Neural progenitor cell (in vitro differentiated cells): ENCODE data around the gene LAYN. TPM values are rescaled to one million over a fixed set of nuclear protein-coding genes. Genes with fewer than 3 reads are reported as not detected.

Source experiments
- DNase-seq: peaks from one replicate; pipeline ENCODE4 v3.0.0-alpha.2; 2016; ENCODE audit warnings: low spot score
- H2AFZ ChIP-seq: fragments of 200-600 bp; sonication (generic); replicated peaks from 2 replicates; pipeline ENCODE4 v1.6.1; 2016; ENCODE audit warnings: antibody characterized with exemption
- H3F3A ChIP-seq: fragments of 200-600 bp; sonication (generic); 2 replicates; pipeline ENCODE4 v1.6.1; 2016; ENCODE audit warnings: antibody characterized with exemption, low read depth
- H3K27ac ChIP-seq: fragments of 200-600 bp; sonication (generic); 2 replicates; pipeline ENCODE4 v1.5.1; 2016; ENCODE audit warnings: mild to moderate bottlenecking
- H3K27me3 ChIP-seq: fragments of 200-600 bp; sonication (generic); 2 replicates; pipeline ENCODE4 v1.6.1; 2016; ENCODE audit warnings: mild to moderate bottlenecking, moderate library complexity
- H3K36me3 ChIP-seq: fragments of 200-600 bp; sonication (generic); 2 replicates; pipeline ENCODE4 v1.5.1; 2016
- H3K4me1 ChIP-seq: fragments of 200-600 bp; sonication (generic); 2 replicates; pipeline ENCODE4 v1.6.1; 2016; ENCODE audit warnings: mixed run types
- H3K4me2 ChIP-seq: fragments of 200-600 bp; sonication (generic); 2 replicates; pipeline ENCODE4 v1.6.1; 2016
- H3K4me3 ChIP-seq: fragments of 200-600 bp; sonication (generic); 2 replicates; pipeline ENCODE4 v1.5.1; 2016
- H3K79me2 ChIP-seq: fragments of 200-600 bp; sonication (generic); 2 replicates; pipeline ENCODE4 v1.6.1; 2016; ENCODE audit warnings: low read depth
- H3K9ac ChIP-seq: fragments of 200-600 bp; sonication (generic); 2 replicates; pipeline ENCODE4 v1.6.1; 2016
- H3K9me3 ChIP-seq: fragments of 200-600 bp; sonication (generic); 2 replicates; pipeline ENCODE4 v1.5.1; 2016; ENCODE audit warnings: low read depth
- H4K20me1 ChIP-seq: fragments of 200-600 bp; sonication (generic); 2 replicates; pipeline ENCODE4 v1.6.1; 2016; ENCODE audit warnings: low read depth
- H3K27ac Mint-ChIP-seq: 3 replicates; pipeline ENCODE4 v1.8.0; 2021; ENCODE audit warnings: mixed read lengths
- H3K27me3 Mint-ChIP-seq: 2 replicates; pipeline ENCODE4 v1.8.0; 2022; ENCODE audit warnings: low read depth, mild to moderate bottlenecking, inconsistent platforms, moderate library complexity, mixed read lengths; ENCODE audit not compliant: insufficient read depth
- H3K36me3 Mint-ChIP-seq: 3 replicates; pipeline ENCODE4 v1.8.0; 2021; ENCODE audit warnings: mixed read lengths
- H3K4me1 Mint-ChIP-seq: 3 replicates; pipeline ENCODE4 v1.8.0; 2021; ENCODE audit warnings: mixed read lengths
- H3K4me3 Mint-ChIP-seq: 3 replicates; pipeline ENCODE4 v1.8.0; 2021; ENCODE audit warnings: mild to moderate bottlenecking, moderate library complexity, mixed read lengths
- H3K9me3 Mint-ChIP-seq: 3 replicates; pipeline ENCODE4 v1.8.0; 2020; ENCODE audit warnings: mixed read lengths
- EZH2 ChIP-seq: fragments of 200-600 bp; sonication (generic); IDR thresholded peaks from 2 replicates; pipeline ENCODE4 v1.6.1; 2017; ENCODE audit warnings: antibody characterized with exemption, mild to moderate bottlenecking, moderate library complexity
- EZH2phosphoT487 ChIP-seq: fragments of 200-600 bp; sonication (generic); IDR thresholded peaks from 2 replicates; pipeline ENCODE4 v1.6.1; 2017; ENCODE audit warnings: antibody characterized with exemption
- total RNA-seq: library from RNA; depleted of rRNA; stranded (reverse); fragments of >200 nt; gene quantifications from 2 replicates; pipeline ENCODE4 v1.2.3, GENCODE V29; 2015; ENCODE audit warnings: low replicate concordance
- TF ChIP-seq, protein P1 (sequence below): fragments of 200-600 bp; sonication (generic); IDR thresholded peaks from 2 replicates; pipeline ENCODE4 v1.5.1; 2017; ENCODE audit warnings: antibody characterized with exemption, mild to moderate bottlenecking

The LAYN gene
- 0.26 and 0.37 TPM in 2 replicates for total RNA-seq

DNA sequence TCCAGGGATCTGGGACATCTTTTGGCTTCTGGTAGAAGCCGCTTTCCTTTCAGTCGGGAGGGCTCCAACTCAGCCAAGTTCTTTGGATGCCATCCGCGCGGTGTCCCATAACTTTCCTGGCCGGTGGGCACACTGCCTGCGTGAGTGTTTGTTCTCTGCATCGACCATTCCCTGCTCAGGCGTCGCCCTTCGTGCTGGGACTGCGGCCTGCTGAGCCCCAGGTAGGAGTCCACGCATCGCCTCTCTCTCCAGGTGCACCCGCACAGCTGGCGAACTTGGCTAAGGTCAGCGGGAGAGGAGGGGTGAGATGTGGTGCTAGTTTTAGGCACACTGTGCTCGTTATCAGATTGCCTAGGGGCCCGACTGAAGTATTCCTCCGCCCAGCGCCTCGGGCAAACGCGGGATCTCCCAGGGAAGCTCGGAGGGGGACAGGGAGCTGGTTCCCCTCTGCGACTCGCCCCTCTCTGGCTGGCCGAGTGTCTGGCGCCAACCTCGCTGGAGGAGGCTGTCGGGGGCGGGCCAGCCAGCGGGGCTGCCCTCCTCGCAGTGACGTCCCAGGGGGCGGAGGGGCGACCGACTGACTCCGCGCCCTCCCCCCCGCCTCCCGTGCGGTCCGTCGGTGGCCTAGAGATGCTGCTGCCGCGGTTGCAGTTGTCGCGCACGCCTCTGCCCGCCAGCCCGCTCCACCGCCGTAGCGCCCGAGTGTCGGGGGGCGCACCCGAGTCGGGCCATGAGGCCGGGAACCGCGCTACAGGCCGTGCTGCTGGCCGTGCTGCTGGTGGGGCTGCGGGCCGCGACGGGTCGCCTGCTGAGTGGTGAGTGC, at the start of gene LAYN:
LAYN (plus strand) TSS at position 607 of the 823 bp plus-strand sequence; CDS start at position 731, 124 bp downstream.
- peaks cover 6% of the 10 kb centered on the region for H3F3A ChIP-seq
- H2AFZ ChIP-seq: peak within 1 kb of the TSS; percentile 81
- peaks cover 91% of the 10 kb centered on the region for H3K27me3 ChIP-seq
- H3K9me3 ChIP-seq: no peaks in the 10 kb centered on the region
- H3K79me2 ChIP-seq: no peaks in the 10 kb centered on the region
- peak within 1 kb of the TSS; percentile 84 for H3K4me2 ChIP-seq
- no peaks in the 10 kb centered on the region for H3K36me3 ChIP-seq
- DNase-seq: peak; percentile 72
- TF ChIP-seq, protein P1, sequence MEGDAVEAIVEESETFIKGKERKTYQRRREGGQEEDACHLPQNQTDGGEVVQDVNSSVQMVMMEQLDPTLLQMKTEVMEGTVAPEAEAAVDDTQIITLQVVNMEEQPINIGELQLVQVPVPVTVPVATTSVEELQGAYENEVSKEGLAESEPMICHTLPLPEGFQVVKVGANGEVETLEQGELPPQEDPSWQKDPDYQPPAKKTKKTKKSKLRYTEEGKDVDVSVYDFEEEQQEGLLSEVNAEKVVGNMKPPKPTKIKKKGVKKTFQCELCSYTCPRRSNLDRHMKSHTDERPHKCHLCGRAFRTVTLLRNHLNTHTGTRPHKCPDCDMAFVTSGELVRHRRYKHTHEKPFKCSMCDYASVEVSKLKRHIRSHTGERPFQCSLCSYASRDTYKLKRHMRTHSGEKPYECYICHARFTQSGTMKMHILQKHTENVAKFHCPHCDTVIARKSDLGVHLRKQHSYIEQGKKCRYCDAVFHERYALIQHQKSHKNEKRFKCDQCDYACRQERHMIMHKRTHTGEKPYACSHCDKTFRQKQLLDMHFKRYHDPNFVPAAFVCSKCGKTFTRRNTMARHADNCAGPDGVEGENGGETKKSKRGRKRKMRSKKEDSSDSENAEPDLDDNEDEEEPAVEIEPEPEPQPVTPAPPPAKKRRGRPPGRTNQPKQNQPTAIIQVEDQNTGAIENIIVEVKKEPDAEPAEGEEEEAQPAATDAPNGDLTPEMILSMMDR: no peak
- TF ChIP-seq EZH2phosphoT487 (peak; percentile 88), EZH2 (peak; percentile 89)
- Mint-ChIP-seq H3K27ac (peak within 1 kb of the TSS; percentile 34), H3K4me1 (peaks cover 13% of the 10 kb centered on the region), H3K27me3 (peaks cover 36% of the 10 kb centered on the region), H3K36me3 (no peaks in the 10 kb centered on the region), H3K4me3 (peak within 1 kb of the TSS; percentile 87), H3K9me3 (peaks cover 12% of the 10 kb centered on the region)
- H3K9ac ChIP-seq: no peak within 1 kb of the TSS
- no peak within 1 kb of the TSS for H3K27ac ChIP-seq
- H4K20me1 ChIP-seq: no peaks in the 10 kb centered on the region
- H3K4me3 ChIP-seq: peak within 1 kb of the TSS; percentile 47
- H3K4me1 ChIP-seq: peaks cover 5% of the 10 kb centered on the region

- Mint-ChIP-seq H3K9me3 (peaks cover 6% of the 10 kb centered on the region), H3K4me3 (no peak overlapping the region), H3K4me1 (peaks cover 4% of the 10 kb centered on the region), H3K36me3 (no peaks in the 10 kb centered on the region), H3K27ac (no peak overlapping the region), H3K27me3 (peaks cover 9% of the 10 kb centered on the region)
- no peaks in the 10 kb centered on the region for H3K9me3 ChIP-seq
- H3K9ac ChIP-seq: no peak overlapping the region
- no peak overlapping the region for H3K4me3 ChIP-seq
- no peaks in the 10 kb centered on the region for H3F3A ChIP-seq
- peaks cover 11% of the 10 kb centered on the region for H4K20me1 ChIP-seq
- TF ChIP-seq, protein P1: no peak
- TF ChIP-seq EZH2phosphoT487: peak; percentile 81
- no peak overlapping the region for H3K27ac ChIP-seq
- peaks cover 6% of the 10 kb centered on the region for H3K4me1 ChIP-seq
- no peak overlapping the region for H2AFZ ChIP-seq
- no peaks in the 10 kb centered on the region for H3K79me2 ChIP-seq
- peak overlapping the region; percentile 12 for H3K4me2 ChIP-seq
- peak; percentile 60 for DNase-seq
- peaks cover 90% of the 10 kb centered on the region for H3K27me3 ChIP-seq
- H3K36me3 ChIP-seq: no peaks in the 10 kb centered on the region
Measured at GRCh38 chr11:111494040-111494439, 46.5 kb upstream of the LAYN start.

DNA sequence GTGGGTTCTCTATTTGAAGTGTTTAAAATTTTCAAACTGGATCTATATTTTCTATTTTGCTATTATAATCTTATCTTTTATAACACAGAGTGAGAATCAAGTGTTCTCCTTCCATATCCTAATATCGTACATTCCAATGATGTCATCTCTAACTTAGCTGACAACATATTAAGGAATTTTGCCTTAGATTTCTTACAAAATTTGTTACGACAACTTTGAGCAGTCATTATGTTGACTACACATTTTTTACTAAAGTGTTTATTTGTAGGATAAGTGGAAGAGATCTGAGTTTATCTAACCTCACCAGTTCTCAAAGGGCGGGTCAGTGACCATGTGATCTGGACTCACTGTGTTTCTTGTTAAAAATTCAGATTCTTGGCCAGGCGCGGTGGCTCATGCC, 41.0 kb upstream of the LAYN start:
- no peak overlapping the region for H3K4me3 Mint-ChIP-seq
- no peak overlapping the region for H2AFZ ChIP-seq
- no peaks in the 10 kb centered on the region for H3K79me2 ChIP-seq
- no peaks in the 10 kb centered on the region for H3K36me3 ChIP-seq
- H3K27me3 Mint-ChIP-seq: peaks cover 4% of the 10 kb centered on the region
- H3K4me1 Mint-ChIP-seq: no peaks in the 10 kb centered on the region
- no peaks in the 10 kb centered on the region for H3K4me1 ChIP-seq
- H3K36me3 Mint-ChIP-seq: no peaks in the 10 kb centered on the region
- TF ChIP-seq EZH2 (no peak), EZH2phosphoT487 (no peak)
- H3K9me3 Mint-ChIP-seq: no peaks in the 10 kb centered on the region
- no peaks in the 10 kb centered on the region for H3K9me3 ChIP-seq
- H3K27ac Mint-ChIP-seq: no peak overlapping the region
- no peak for DNase-seq
- no peak overlapping the region for H3K4me3 ChIP-seq
- peaks cover under 1% of the 10 kb centered on the region for H4K20me1 ChIP-seq
- H3F3A ChIP-seq: no peaks in the 10 kb centered on the region
- no peak overlapping the region for H3K4me2 ChIP-seq
- no peak overlapping the region for H3K9ac ChIP-seq
- H3K27me3 ChIP-seq: peaks cover 94% of the 10 kb centered on the region
- no peak overlapping the region for H3K27ac ChIP-seq

DNA sequence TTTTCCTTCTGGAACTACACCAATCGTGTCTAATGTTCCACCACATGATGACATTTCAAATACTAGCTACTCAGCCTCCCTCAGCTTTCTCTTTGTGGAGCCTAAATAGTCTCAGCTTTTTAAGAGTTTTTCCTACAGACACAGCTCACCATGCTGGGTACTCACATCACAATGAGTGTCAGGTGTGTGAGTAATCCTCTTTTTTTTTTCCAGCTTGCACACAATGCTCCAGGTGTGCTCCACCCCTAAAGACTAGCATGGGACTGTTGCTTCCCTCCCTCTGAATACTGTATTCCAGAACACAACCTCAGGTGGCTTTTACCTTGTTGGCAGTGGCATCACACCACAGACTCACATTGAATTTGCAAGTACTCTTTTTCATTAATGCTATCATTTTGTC, 40.0 kb upstream of the LAYN start:
- H3K79me2 ChIP-seq: no peaks in the 10 kb centered on the region
- no peaks in the 10 kb centered on the region for H3F3A ChIP-seq
- no peaks in the 10 kb centered on the region for H4K20me1 ChIP-seq
- no peak overlapping the region for H3K9ac ChIP-seq
- Mint-ChIP-seq H3K4me1 (no peaks in the 10 kb centered on the region), H3K36me3 (no peaks in the 10 kb centered on the region), H3K27ac (no peak overlapping the region), H3K4me3 (no peak overlapping the region), H3K27me3 (peaks cover under 1% of the 10 kb centered on the region), H3K9me3 (no peaks in the 10 kb centered on the region)
- no peaks in the 10 kb centered on the region for H3K4me1 ChIP-seq
- TF ChIP-seq EZH2 (no peak), EZH2phosphoT487 (no peak)
- TF ChIP-seq, protein P1: no peak
- DNase-seq: no peak
- H3K27me3 ChIP-seq: peaks cover 91% of the 10 kb centered on the region
- no peak overlapping the region for H2AFZ ChIP-seq
- no peak overlapping the region for H3K4me2 ChIP-seq
- no peak overlapping the region for H3K27ac ChIP-seq
- H3K9me3 ChIP-seq: no peaks in the 10 kb centered on the region
- H3K4me3 ChIP-seq: no peak overlapping the region
- no peaks in the 10 kb centered on the region for H3K36me3 ChIP-seq
